GM18858 (cell line): ENCODE data around the gene CNPY3.
"Not testable (repeated sequence)": the region's sequence is repeated elsewhere in the genome, so short reads cannot be mapped to it uniquely, and the experiment has no call there.

ENCODE experiments used
- ATAC-seq: cut with Tn5 transposase; IDR thresholded peaks from one replicate; pipeline ENCODE4 v1.9.1; 2021; ENCODE audit not compliant: unreplicated experiment

The CNPY3 gene

GRCh38 chr6:42928986-42929820 lies at the start of gene CNPY3:
CNPY3 (plus strand) TSS chr6:42929480; CDS start chr6:42929571, 91 bp downstream.
- ATAC-seq: peak; percentile 42

GRCh38 chr6:42880240-42880817 lies 49.0 kb upstream of the CNPY3 start:
- ATAC-seq: not testable (repeated sequence)

- not testable (repeated sequence) for ATAC-seq
Measured at GRCh38 chr6:42880871-42881270, 48.4 kb upstream of the CNPY3 start.

GRCh38 chr6:42885702-42886101 lies 43.6 kb upstream of the CNPY3 start:
- ATAC-seq: no peak

GRCh38 chr6:42888201-42888600 lies 41.1 kb upstream of the CNPY3 start:
- ATAC-seq: not testable (repeated sequence)

GRCh38 chr6:42889815-42890214 lies 39.5 kb upstream of the CNPY3 start:
- no peak for ATAC-seq

- ATAC-seq: peak; percentile 74
Measured at GRCh38 chr6:42890311-42891198, 38.7 kb upstream of the CNPY3 start.

GRCh38 chr6:42891199-42891722 lies 38.0 kb upstream of the CNPY3 start:
- no peak for ATAC-seq

GRCh38 chr6:42894041-42894828 lies 35.0 kb upstream of the CNPY3 start:
- ATAC-seq: not testable (repeated sequence)

- ATAC-seq: no peak
Measured at GRCh38 chr6:42896178-42896719, 33.0 kb upstream of the CNPY3 start.

GRCh38 chr6:42898891-42899361 lies 30.4 kb upstream of the CNPY3 start:
- ATAC-seq: no peak

GRCh38 chr6:42899871-42900270 lies 29.4 kb upstream of the CNPY3 start:
- ATAC-seq: no peak

- no peak for ATAC-seq
Measured at GRCh38 chr6:42901538-42901957, 27.7 kb upstream of the CNPY3 start.

GRCh38 chr6:42902429-42903263 lies 26.6 kb upstream of the CNPY3 start:
- not testable (repeated sequence) for ATAC-seq

GRCh38 chr6:42904467-42904866 lies 24.8 kb upstream of the CNPY3 start:
- ATAC-seq: no peak

GRCh38 chr6:42907336-42907735 lies 21.9 kb upstream of the CNPY3 start:
- ATAC-seq: no peak

GRCh38 chr6:42909835-42910234 lies 19.4 kb upstream of the CNPY3 start:
- ATAC-seq: no peak

- ATAC-seq: no peak
Measured at GRCh38 chr6:42911171-42912021, 17.9 kb upstream of the CNPY3 start.
